HEK293 (cell line): Measurements from ENCODE around the gene SNRPA1.

Experiments used
- CTCF ChIA-PET: fragments of 350-600 bp; formaldehyde crosslinking; extraction: SDS; loops from one replicate; lab custom pipeline; 2021; ENCODE audit warnings: antibody characterized with exemption; lab: Yijun Ruan, JAX
- POLR2A ChIA-PET: fragments of 300-600 bp; formaldehyde crosslinking; extraction: SDS; loops from one replicate; lab custom pipeline; 2020; ENCODE audit warnings: antibody characterized with exemption, inconsistent platforms; lab: Yijun Ruan, JAX
- H3K27ac ChIP-seq: fragments of 200-500 bp; sonication (Bioruptor generic); 2 replicates; pipeline ENCODE4 v1.5.1; 2014; ENCODE audit warnings: low read depth, low read length, control low read depth, inconsistent platforms; ENCODE audit errors: extremely low read depth
- H3K36me3 ChIP-seq, 2 experiments: fragments of 200-500 bp in 1 of 2; sonication (Bioruptor generic) in 1 of 2; 1 replicate in 1 of 2; 2 replicates in 1 of 2; pipeline ENCODE4 v1.5.1; 2014 to 2017; ENCODE audit warnings: inconsistent platforms in 2 of 2, low read length in 2 of 2; ENCODE audit not compliant: control insufficient read depth in 2 of 2, insufficient read depth in 1 of 2
- H3K4me1 ChIP-seq: fragments of 200-500 bp; sonication (Bioruptor generic); 2 replicates; pipeline ENCODE4 v1.5.1; 2014; ENCODE audit warnings: mild to moderate bottlenecking, low read length, inconsistent platforms; ENCODE audit not compliant: control insufficient read depth, insufficient read depth
- H3K4me3 ChIP-seq: 2 replicates; pipeline ENCODE4 v1.5.1; 2011; ENCODE audit warnings: low read depth, mild to moderate bottlenecking, control low read depth, low read length, moderate library complexity
- H3K9me3 ChIP-seq: fragments of 200-500 bp; sonication (Bioruptor generic); 2 replicates; pipeline ENCODE4 v1.5.1; 2014; ENCODE audit warnings: low read depth, low read length, inconsistent platforms; ENCODE audit not compliant: control insufficient read depth, insufficient read depth
- GLI4 ChIP-seq: fragments of 450-650 bp; formaldehyde crosslinking; IDR thresholded peaks from 2 replicates; pipeline ENCODE4 v1.5.1; 2016; ENCODE audit warnings: missing biosample characterization, missing genetic modification characterization
- REST ChIP-seq: fragments of 450-650 bp; formaldehyde crosslinking; IDR thresholded peaks from 2 replicates; pipeline ENCODE4 v1.5.1; 2016; ENCODE audit warnings: missing biosample characterization, missing genetic modification characterization
- SP2 ChIP-seq: fragments of 450-650 bp; formaldehyde crosslinking; IDR thresholded peaks from 2 replicates; pipeline ENCODE4 v1.5.1; 2016; ENCODE audit warnings: missing biosample characterization, missing genetic modification characterization
- ZBTB21 ChIP-seq: fragments of 450-650 bp; formaldehyde crosslinking; IDR thresholded peaks from 2 replicates; pipeline ENCODE4 v1.5.1; 2017; ENCODE audit warnings: missing biosample characterization, missing genetic modification characterization
- ZBTB26 ChIP-seq: fragments of 450-650 bp; formaldehyde crosslinking; optimal IDR thresholded peaks from 2 replicates; pipeline ENCODE3; 2016; ENCODE audit warnings: missing biosample characterization, mild to moderate bottlenecking, missing genetic modification characterization
- ZBTB44 ChIP-seq: fragments of 450-650 bp; IDR thresholded peaks from 2 replicates; pipeline ENCODE4 v1.5.1; 2018; ENCODE audit warnings: missing biosample characterization, mild to moderate bottlenecking, missing genetic modification characterization
- ZNF239 ChIP-seq: fragments of 450-650 bp; formaldehyde crosslinking; IDR thresholded peaks from 2 replicates; pipeline ENCODE4 v1.5.1; 2016; ENCODE audit warnings: missing biosample characterization, missing genetic modification characterization
- ZNF302 ChIP-seq: fragments of 450-650 bp; formaldehyde crosslinking; IDR thresholded peaks from 2 replicates; pipeline ENCODE4 v1.5.1; 2016; ENCODE audit warnings: missing biosample characterization, missing genetic modification characterization, low read depth
- ZNF398 ChIP-seq: fragments of 450-650 bp; formaldehyde crosslinking; IDR thresholded peaks from 2 replicates; pipeline ENCODE4 v1.5.1; 2017; ENCODE audit warnings: missing biosample characterization, missing genetic modification characterization
- ZNF558 ChIP-seq: fragments of 450-650 bp; formaldehyde crosslinking; IDR thresholded peaks from 2 replicates; pipeline ENCODE4 v1.5.1; 2016; ENCODE audit warnings: missing biosample characterization, missing genetic modification characterization
- ZNF658 ChIP-seq: fragments of 450-650 bp; formaldehyde crosslinking; IDR thresholded peaks from 2 replicates; pipeline ENCODE4; 2016; ENCODE audit warnings: missing biosample characterization, missing genetic modification characterization

SNRPA1 gene

GRCh38 chr15:101320501-101321052, 25.5 kb upstream of the SNRPA1 start (continued):
- TF ChIP-seq ZBTB44 (tag by site-specific recombination) (no peak), ZNF398 (tag by site-specific recombination) (no peak), ZNF302 (tag by site-specific recombination) (no peak), ZNF239 (tag by site-specific recombination) (no peak), ZNF658 (tag by site-specific recombination) (no peak), ZBTB26 (tag by site-specific recombination) (no peak), GLI4 (tag by site-specific recombination) (no peak)

GRCh38 chr15:101318839-101319238, 23.8 kb upstream of the SNRPA1 start:
- Histone ChIP-seq H3K9me3 (no peaks in the 10 kb centered on the region), H3K4me1 (no peaks in the 10 kb centered on the region), H3K4me3 (no peak overlapping the region), H3K36me3 (peaks cover 13 to 72% of the 10 kb centered on the region in 2 experiments; a peak in 2 of 3 replicates), H3K27ac (no peak overlapping the region)
- TF ChIP-seq REST (tag by site-specific recombination) (peak; percentile 84), SP2 (no peak)
- ChIA-PET POLR2A (no interaction called here), CTCF (interaction anchor here (0.5 to 0.6 kb wide), 2 partner anchors 43 to 386 kb away, joined by 3 read pairs; no protein-coding TSS in a partner anchor)

- Histone ChIP-seq H3K27ac (no peak overlapping the region), H3K36me3 (peaks cover 13 to 73% of the 10 kb centered on the region in 2 experiments; a peak in 2 of 3 replicates)
- CTCF ChIA-PET, result interaction anchor here (0.5 to 0.6 kb wide), 2 partner anchors 44 to 387 kb away, joined by 3 read pairs; no protein-coding TSS in a partner anchor
- no peak for TF ChIP-seq ZNF558
- no peak for TF ChIP-seq ZBTB21 (tag by site-specific recombination)
- TF ChIP-seq, all 188 proteins: peak for 0
- Histone ChIP-seq H3K4me1 (no peaks in the 10 kb centered on the region), H3K4me3 (no peak overlapping the region), H3K9me3 (no peaks in the 10 kb centered on the region)
- POLR2A ChIA-PET, result no interaction called here
These were observed 23.2 kb upstream of the SNRPA1 start for GRCh38 chr15:101318147-101318819.
